Lower leg skin (tissue), 4 donors: ENCODE data around the gene ZBTB32. TPM values are rescaled to one million over a fixed set of nuclear protein-coding genes. Genes with fewer than 3 reads are reported as not detected.
A peak's percentile ranks its signal among the peaks of the same experiment; 100 is the strongest.

Experiments used
- DNase-seq, 2 donors: peaks; one replicate each; pipeline ENCODE4 v3.0.0-alpha.2; 2019; ENCODE audit warnings: low spot score in 2 of 2
- H3K4me3 ChIP-seq: fragments of 200-600 bp; sonication (generic); 2 replicates; pipeline ENCODE4 v1.5.1; 2017; ENCODE audit warnings: mild to moderate bottlenecking, low read depth; ENCODE audit not compliant: poor library complexity, severe bottlenecking
- CTCF ChIP-seq, 3 donors: fragments of 450-650 bp; IDR thresholded peaks; one replicate each; pipeline ENCODE4 v1.5.1; 2016; ENCODE audit warnings: antibody characterized with exemption in 3 of 3, mild to moderate bottlenecking in 3 of 3, moderate library complexity in 2 of 3
- POLR2A ChIP-seq, 2 donors: fragments of 450-650 bp; IDR thresholded peaks; one replicate each; pipeline ENCODE4 v1.6.1; 2016 to 2017; ENCODE audit warnings: antibody characterized with exemption in 2 of 2, mild to moderate bottlenecking in 1 of 2, moderate library complexity in 1 of 2
- WGBS, 2 donors: methylation state at CpG; one replicate each; pipeline ENCODE4 v1.1.5; 2018; 5-methylcytosine and 5-hydroxymethylcytosine counted together
- intact Hi-C: fragments of 100-400 bp; cut with DNase I; formaldehyde crosslinking; loops from one replicate; pipeline ENCODE4 v1.15.0; 2023; ENCODE audit warnings: low total_unique reads
- total RNA-seq, 4 donors: library from RNA; depleted of rRNA; stranded (reverse); fragments of >200 nt; gene quantifications; one replicate each; pipeline ENCODE4 v1.1.0, GENCODE V29; 2016

The ZBTB32 gene
- total RNA-seq, 4 donors from 2014 or later = not detected

DNA sequence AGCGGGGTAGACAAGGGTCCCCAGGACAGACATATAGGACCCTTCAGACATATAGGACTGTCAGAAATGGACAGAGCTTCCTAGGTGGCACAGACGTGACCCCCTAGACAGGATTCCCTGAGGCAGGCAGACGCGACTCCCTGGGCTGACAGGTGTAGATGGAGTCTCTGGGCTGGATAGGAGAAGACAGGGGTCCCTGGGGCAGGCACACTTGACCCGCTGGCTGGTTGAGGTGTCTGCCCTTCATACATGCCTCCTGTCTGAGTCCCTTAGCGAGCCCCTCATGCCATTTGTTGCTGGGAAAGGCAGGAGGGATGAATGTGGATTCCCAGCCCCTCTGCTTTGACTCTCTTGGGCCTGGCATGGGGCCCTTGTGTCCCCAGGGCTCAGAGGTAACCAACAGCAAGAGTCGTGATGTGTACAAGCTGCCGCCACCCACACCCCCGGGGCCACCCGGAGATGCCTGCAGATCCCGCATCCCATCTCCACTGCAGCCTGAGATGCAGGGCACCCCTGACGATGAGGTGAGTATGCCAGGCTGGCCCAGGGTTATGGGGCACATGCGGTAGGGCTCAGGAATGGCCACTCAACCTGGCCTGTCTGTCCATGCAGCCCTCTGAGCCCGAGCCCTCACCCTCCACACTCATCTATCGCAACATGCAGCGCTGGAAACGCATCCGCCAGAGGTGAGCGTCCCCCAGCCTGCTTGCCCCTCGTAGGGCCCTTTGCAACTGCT, 49.4 kb downstream of the ZBTB32 start:
- TF ChIP-seq CTCF (IDR thresholded peaks at IDR 0.05) = no peak
- TF ChIP-seq POLR2A (IDR thresholded peaks at IDR 0.05) = no peak
- peak in 1 of 2 donors; percentile 87 for DNase-seq
- WGBS, 2 donors = 87% methylated on average over 20 of the region's 20 CpGs
- intact Hi-C loops = no loop called here
- no peak overlapping the region for H3K4me3 ChIP-seq

DNA sequence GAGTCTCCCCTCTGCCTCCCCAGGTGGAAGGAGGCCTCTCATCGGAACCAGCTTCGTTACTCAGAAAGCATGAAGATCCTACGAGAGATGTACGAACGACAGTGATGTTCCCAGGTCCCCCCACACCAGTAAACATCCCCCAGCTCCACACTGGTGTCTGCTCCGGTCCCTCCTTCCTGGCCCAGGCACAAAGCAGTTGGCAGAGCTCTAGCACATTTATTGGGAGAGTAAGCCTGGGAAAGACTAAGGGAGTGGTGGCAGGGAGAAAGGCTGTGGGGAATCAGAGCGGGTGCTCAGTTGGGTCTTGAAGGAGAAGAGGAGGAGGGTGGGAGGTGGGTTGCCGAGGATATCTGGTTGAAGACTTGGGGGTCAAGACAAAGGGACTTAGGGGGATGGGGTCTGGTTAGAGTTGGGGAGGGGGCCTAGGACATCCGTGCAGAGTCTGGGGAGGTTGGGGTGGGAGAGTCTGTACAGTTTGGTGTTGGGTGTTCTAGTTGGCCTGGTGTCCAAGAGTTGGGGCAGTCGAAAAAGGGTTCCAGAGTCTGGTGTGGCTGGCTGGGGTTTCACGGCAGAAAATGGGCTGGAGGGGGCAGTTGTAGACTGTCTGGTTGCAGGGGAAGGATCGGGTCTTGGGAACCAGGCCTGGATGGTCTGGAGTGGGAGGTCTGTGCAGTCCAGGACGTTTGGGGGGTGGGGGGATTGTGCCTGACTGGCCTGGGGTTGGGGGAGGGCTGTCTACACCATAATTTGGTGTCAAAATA, 50.2 kb downstream of the ZBTB32 start:
- no peak for TF ChIP-seq CTCF (IDR thresholded peaks at IDR 0.05)
- TF ChIP-seq POLR2A (IDR thresholded peaks at IDR 0.05) = no peak
- WGBS, 2 donors = 80 to 81% methylated on average over 13 of the region's 13 CpGs
- intact Hi-C loops = no loop called here
- no peak overlapping the region for H3K4me3 ChIP-seq
- peak in 1 of 2 donors; percentile 84 for DNase-seq

- intact Hi-C loops = no loop called here
- no peak for DNase-seq
- TF ChIP-seq POLR2A (IDR thresholded peaks at IDR 0.05) (no peak), CTCF (IDR thresholded peaks at IDR 0.05) (no peak)
- WGBS, 2 donors = 28 to 33% methylated on average over 17 of the region's 17 CpGs
- H3K4me3 ChIP-seq = no peak overlapping the region
Observed at GRCh38 chr19:35755131-35755549, 50.8 kb downstream of the ZBTB32 start.

GRCh38 chr19:35755550-35756376, 51.4 kb downstream of the ZBTB32 start:
- TF ChIP-seq CTCF (IDR thresholded peaks at IDR 0.05) = no peak
- TF ChIP-seq POLR2A (IDR thresholded peaks at IDR 0.05) = no peak
- peak; percentile 70 to 96 for DNase-seq
- H3K4me3 ChIP-seq = no peak overlapping the region
- intact Hi-C loops = no loop called here
- 10 to 22% methylated on average over 16 to 29 of the region's 74 CpGs for WGBS, 2 donors

DNA sequence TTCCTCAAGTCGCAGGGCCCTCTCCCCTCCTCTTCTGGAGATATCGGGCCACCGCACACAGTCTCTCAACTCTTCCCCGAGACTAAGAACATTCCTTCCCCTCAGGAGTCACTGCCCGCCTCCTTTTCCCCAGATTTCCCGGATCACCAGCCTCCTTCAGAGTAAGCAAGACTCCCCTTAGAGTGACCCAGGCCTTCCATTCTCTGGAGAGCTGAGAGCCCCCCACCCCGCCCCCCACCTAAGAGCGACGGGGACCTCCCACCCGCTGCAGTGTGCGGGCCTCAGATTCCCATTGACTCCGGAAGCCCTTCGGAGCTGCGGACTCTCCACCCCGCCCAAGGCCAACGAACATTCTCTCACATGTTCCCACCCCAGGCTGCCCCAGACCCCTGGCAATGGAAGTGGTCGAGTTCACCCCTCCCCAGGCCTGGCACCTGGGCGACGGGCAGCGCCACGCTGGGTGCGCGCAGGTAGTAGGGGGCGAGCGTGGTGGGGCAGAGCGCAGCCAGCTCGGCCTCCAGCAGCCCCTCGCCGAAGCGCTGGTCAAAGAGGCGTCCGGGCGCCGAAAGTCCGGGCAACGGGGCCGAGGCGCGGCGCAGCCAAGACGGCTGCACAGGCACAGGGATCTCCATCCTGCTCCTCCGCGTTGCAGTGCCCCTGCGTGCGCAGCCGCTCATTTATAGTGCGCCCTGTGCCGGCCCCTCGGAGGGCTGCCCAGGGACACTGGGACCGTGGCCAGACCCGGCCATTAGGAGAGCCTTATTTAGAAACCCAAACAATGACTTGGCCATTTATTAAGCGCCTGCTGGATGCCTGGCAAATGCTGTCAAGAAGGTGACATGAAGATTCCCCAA, 52.2 kb downstream of the ZBTB32 start, which contains the start of gene HSPB6:
HSPB6 (minus strand) TSS at position 653 of the 854 bp plus-strand sequence; CDS start at position 632, 21 bp downstream.
- TF ChIP-seq CTCF (IDR thresholded peaks at IDR 0.05) (no peak), POLR2A (IDR thresholded peaks at IDR 0.05) (no peak)
- peak within 1 kb of the TSS; percentile 2 for H3K4me3 ChIP-seq
- intact Hi-C loops = no loop called here
- peak in 1 of 2 donors; percentile 90 for DNase-seq
- WGBS, 2 donors = 22 to 24% methylated on average over 19 to 38 of the region's 52 CpGs
